GM23338 (cell line): ENCODE measurements around the gene BAHCC1. TPM values are rescaled to one million over a fixed set of nuclear protein-coding genes. Genes with fewer than 3 reads are reported as not detected.

Source experiments
- ATAC-seq: fragments of 200-7000 bp; cut with Tn5 transposase; 3 replicates; pipeline ENCODE4 v1.9.1; 2020
- DNase-seq: peaks from one replicate; pipeline ENCODE4 v3.0.0-alpha.2; 2015; ENCODE audit warnings: low spot score
- H2AFZ ChIP-seq: fragments of 200-600 bp; sonication (generic); 2 replicates; pipeline ENCODE4 v1.8.0; 2016; ENCODE audit warnings: antibody characterized with exemption, mild to moderate bottlenecking, moderate library complexity
- H3F3A ChIP-seq: fragments of 200-600 bp; sonication (generic); replicated peaks from 2 replicates; pipeline ENCODE4 v1.8.0; 2017; ENCODE audit warnings: antibody characterized with exemption, mixed run types, low read depth
- H3K27ac ChIP-seq: fragments of 200-600 bp; sonication (generic); 2 replicates; pipeline ENCODE4 v1.6.1; 2016; ENCODE audit warnings: low read depth
- H3K27me3 ChIP-seq: fragments of 200-600 bp; sonication (generic); 2 replicates; pipeline ENCODE4 v1.8.0; 2016; ENCODE audit warnings: mild to moderate bottlenecking, mixed run types, moderate library complexity; ENCODE audit not compliant: insufficient read depth
- H3K36me3 ChIP-seq: fragments of 200-600 bp; sonication (generic); 2 replicates; pipeline ENCODE4 v1.8.0; 2016; ENCODE audit warnings: mild to moderate bottlenecking; ENCODE audit not compliant: insufficient read depth
- H3K4me1 ChIP-seq: fragments of 200-600 bp; sonication (generic); 2 replicates; pipeline ENCODE4 v1.8.0; 2016; ENCODE audit warnings: mild to moderate bottlenecking, moderate library complexity; ENCODE audit not compliant: insufficient read depth
- H3K4me2 ChIP-seq: fragments of 200-600 bp; sonication (generic); 2 replicates; pipeline ENCODE4 v1.7.1; 2017; ENCODE audit warnings: mixed run types
- H3K4me3 ChIP-seq: fragments of 200-600 bp; sonication (generic); 2 replicates; pipeline ENCODE4 v1.6.1; 2016; ENCODE audit warnings: mixed run types
- H3K79me2 ChIP-seq: fragments of 200-600 bp; sonication (generic); replicated peaks from 2 replicates; pipeline ENCODE4 v1.8.0; 2017; ENCODE audit warnings: mild to moderate bottlenecking; ENCODE audit not compliant: insufficient read depth
- H3K9me2 ChIP-seq: fragments of 200-600 bp; sonication (generic); 2 replicates; pipeline ENCODE4 v1.8.0; 2017; ENCODE audit not compliant: insufficient read depth
- H4K20me1 ChIP-seq: fragments of 200-600 bp; sonication (generic); replicated peaks from 2 replicates; pipeline ENCODE4 v1.8.0; 2017; ENCODE audit warnings: mild to moderate bottlenecking; ENCODE audit not compliant: insufficient read depth
- H3K27ac Mint-ChIP-seq: 2 replicates; pipeline ENCODE4 v1.8.0; 2020; ENCODE audit warnings: inconsistent platforms, mild to moderate bottlenecking, moderate library complexity, mixed read lengths
- H3K27me3 Mint-ChIP-seq: 3 replicates; pipeline ENCODE4 v1.8.0; 2022; ENCODE audit warnings: low read depth, mild to moderate bottlenecking, moderate library complexity, mixed read lengths, inconsistent platforms; ENCODE audit not compliant: insufficient read depth, poor library complexity
- H3K36me3 Mint-ChIP-seq: 3 replicates; pipeline ENCODE4 v1.8.0; 2021; ENCODE audit warnings: low read depth, mild to moderate bottlenecking, inconsistent platforms, moderate library complexity, mixed read lengths
- H3K4me1 Mint-ChIP-seq: 3 replicates; pipeline ENCODE4 v1.8.0; 2020; ENCODE audit warnings: mild to moderate bottlenecking, inconsistent platforms, mixed read lengths
- H3K4me3 Mint-ChIP-seq: 3 replicates; pipeline ENCODE4 v1.8.0; 2021; ENCODE audit warnings: moderate library complexity, mild to moderate bottlenecking, inconsistent platforms, mixed read lengths
- H3K9me3 Mint-ChIP-seq: 3 replicates; pipeline ENCODE4 v1.8.0; 2020; ENCODE audit warnings: moderate library complexity, mild to moderate bottlenecking, inconsistent platforms, mixed read lengths
- CREB1 ChIP-seq: fragments of 250-450 bp; sonication (Bioruptor Pico); IDR thresholded peaks from 2 replicates; pipeline ENCODE4 v1.5.0; 2020; ENCODE audit warnings: low read depth, mild to moderate bottlenecking, moderate library complexity
- CTCF ChIP-seq, 2 experiments: fragments of 200-600 bp in 1 of 2; sonication (generic) in 1 of 2; conservative IDR thresholded peaks; 2 replicates each; pipeline versions ENCODE4 v1.5.1 to v1.6.1; 2016 to 2017; ENCODE audit warnings: antibody characterized with exemption in 2 of 2, low read depth in 2 of 2, mild to moderate bottlenecking in 2 of 2, moderate library complexity in 1 of 2
- ETS1 ChIP-seq: IDR thresholded peaks from 2 replicates; pipeline ENCODE4 v1.6.1; 2016; ENCODE audit warnings: antibody characterized with exemption
- EZH2phosphoT487 ChIP-seq: fragments of 200-600 bp; sonication (generic); IDR thresholded peaks from one replicate; pipeline ENCODE4 v1.8.1; 2018; ENCODE audit warnings: antibody characterized with exemption; ENCODE audit not compliant: unreplicated experiment
- JUNB ChIP-seq: IDR thresholded peaks from one replicate; pipeline ENCODE4 v1.6.1; 2016; ENCODE audit warnings: antibody characterized with exemption; ENCODE audit not compliant: unreplicated experiment
- POLR2AphosphoS5 ChIP-seq: IDR thresholded peaks from 2 replicates; pipeline ENCODE4 v1.6.1; 2016; ENCODE audit warnings: antibody characterized with exemption, low read depth
- ZNF114 ChIP-seq: fragments of 250-450 bp; sonication (Bioruptor Pico); IDR thresholded peaks from 2 replicates; pipeline ENCODE4 v1.5.0; 2020; ENCODE audit warnings: mild to moderate bottlenecking, moderate library complexity
- ZNF331 ChIP-seq: fragments of 250-450 bp; sonication (Bioruptor Pico); IDR thresholded peaks from 2 replicates; pipeline ENCODE4 v1.5.0; 2020; ENCODE audit warnings: low read depth, mild to moderate bottlenecking, moderate library complexity
- ZNF462 ChIP-seq: fragments of 250-450 bp; sonication (Bioruptor Pico); IDR thresholded peaks from 2 replicates; pipeline ENCODE4 v1.5.0; 2020; ENCODE audit warnings: mild to moderate bottlenecking, moderate library complexity
- polyA plus RNA-seq: library from polyadenylated mRNA; unstranded; fragments of >200 nt; fragmentation: Nextera tagmentation; extraction: Ambion mirVana; gene quantifications from 2 replicates; pipeline ENCODE4 v1.2.1, GENCODE V29; 2016
- total RNA-seq: library from RNA; depleted of rRNA; stranded (reverse); fragments of >200 nt; shearing (Covaris generic); gene quantifications from 2 replicates; pipeline ENCODE4 v1.2.3, GENCODE V29; 2014

The BAHCC1 gene
- total and polyA plus RNA-seq, 2 experiments from 2014 or later = 0.24 to 1.1 TPM

- DNase-seq (no peak), ATAC-seq (peak; percentile 10)
- Mint-ChIP-seq H3K27ac (peak overlapping the region; percentile 86), H3K9me3 (peaks cover 42% of the 10 kb centered on the region), H3K4me3 (peak overlapping the region; percentile 98), H3K36me3 (peaks cover 50% of the 10 kb centered on the region), H3K27me3 (peaks cover 66% of the 10 kb centered on the region), H3K4me1 (peaks cover 20% of the 10 kb centered on the region)
- TF ChIP-seq POLR2AphosphoS5 = 0 out of 2 replicates have a peak, but pooled peaks have one; percentile 39
- no peak for TF ChIP-seq JUNB
- TF ChIP-seq ETS1 = no peak
- TF ChIP-seq ZNF114 (CRISPR knock-in tag) = no peak
- TF ChIP-seq CREB1 (CRISPR knock-in tag) = peak; percentile 18; the same call in 1 of the 2 replicates
- Histone ChIP-seq H3K36me3 (peaks cover 36% of the 10 kb centered on the region), H3F3A (peaks cover 46% of the 10 kb centered on the region), H2AFZ (no peak overlapping the region), H4K20me1 (peaks cover 33% of the 10 kb centered on the region), H3K4me1 (peaks cover 9% of the 10 kb centered on the region), H3K79me2 (peaks cover 36% of the 10 kb centered on the region), H3K4me3 (peak overlapping the region; percentile 97), H3K27me3 (no peaks in the 10 kb centered on the region), H3K9me2 (no peaks in the 10 kb centered on the region), H3K27ac (peak overlapping the region; percentile 80), H3K4me2 (no peak overlapping the region)
Observed at GRCh38 chr17:81508639-81509206, 113.5 kb downstream of the BAHCC1 start.

- peak overlapping the region; percentile 80 for H3K27ac ChIP-seq
- Mint-ChIP-seq H3K9me3 (peaks cover 42% of the 10 kb centered on the region), H3K36me3 (peaks cover 50% of the 10 kb centered on the region)
- no peak for TF ChIP-seq EZH2phosphoT487
- no peak for TF ChIP-seq ETS1
- TF ChIP-seq ZNF331 (CRISPR knock-in tag) = no peak
- TF ChIP-seq CTCF (conservative IDR thresholded peaks at IDR 0.05; ENCODE audit: low read depth in 2 of 2) = no peak
- 0 out of 2 replicates have a peak, but pooled peaks have one; percentile 13 for TF ChIP-seq POLR2AphosphoS5
- TF ChIP-seq ZNF462 (CRISPR knock-in tag) = no peak
Observed at GRCh38 chr17:81509207-81509971, 114.1 kb downstream of the BAHCC1 start.

More at GRCh38 chr17:81509207-81509971, 114.1 kb downstream of the BAHCC1 start:
- Histone ChIP-seq H3F3A (peaks cover 50% of the 10 kb centered on the region), H3K4me1 (peaks cover 9% of the 10 kb centered on the region), H3K9me2 (no peaks in the 10 kb centered on the region), H4K20me1 (peaks cover 33% of the 10 kb centered on the region), H3K79me2 (peaks cover 36% of the 10 kb centered on the region), H3K27me3 (no peaks in the 10 kb centered on the region), H3K36me3 (peaks cover 36% of the 10 kb centered on the region), H2AFZ (no peak overlapping the region), H3K4me3 (peak overlapping the region; percentile 97), H3K4me2 (peak overlapping the region; percentile 96)
- Mint-ChIP-seq H3K27ac (peak overlapping the region; percentile 86), H3K4me1 (peaks cover 20% of the 10 kb centered on the region), H3K27me3 (peaks cover 67% of the 10 kb centered on the region), H3K4me3 (peak overlapping the region; percentile 98)
- DNase-seq (no peak), ATAC-seq (peak; percentile 2)
